Measurements from ENCODE around the gene VWA5B1. TPM values are rescaled to one million over a fixed set of nuclear protein-coding genes. Genes with fewer than 3 reads are reported as not detected.

The VWA5B1 gene
- total RNA-seq, 2 donors from 2014 or later: 0.51 TPM; not detected in 1

GRCh38 chr1:20403423-20404145 is 112.9 kb downstream of the VWA5B1 start:
- Histone ChIP-seq H3K4me3 (no peak overlapping the region), H3K27ac (no peak overlapping the region), H3K36me3 (no peaks in the 10 kb centered on the region), H3K4me1 (replicated peaks) (no peaks in the 10 kb centered on the region), H3K27me3 (replicated peaks; ENCODE audit: insufficient read depth) (peaks cover 10% of the 10 kb centered on the region), H3K9me3 (no peaks in the 10 kb centered on the region)
- intact Hi-C loops (cut with DNase I): no loop called here
- whole genome bisulfite sequencing: 84% methylated on average over 8 of the region's 8 CpGs
- DNase-seq (ENCODE audit: low spot score): no peak
- TF ChIP-seq POLR2A (IDR thresholded peaks at IDR 0.05) (no peak), CTCF (IDR thresholded peaks at IDR 0.05) (no peak), POLR2AphosphoS5 (IDR thresholded peaks at IDR 0.05) (no peak)

- no peaks in the 10 kb centered on the region for H3K36me3 ChIP-seq
- no peak for TF ChIP-seq POLR2A (IDR thresholded peaks at IDR 0.05)
- TF ChIP-seq POLR2AphosphoS5 (IDR thresholded peaks at IDR 0.05): no peak
- TF ChIP-seq CTCF (IDR thresholded peaks at IDR 0.05): no peak
- no peak overlapping the region for H3K4me3 ChIP-seq
- no peaks in the 10 kb centered on the region for H3K4me1 ChIP-seq (replicated peaks)
- H3K27me3 ChIP-seq (replicated peaks; ENCODE audit: insufficient read depth): peaks cover 10% of the 10 kb centered on the region
- H3K9me3 ChIP-seq: no peaks in the 10 kb centered on the region
- no peak overlapping the region for H3K27ac ChIP-seq
- WGBS: 45% methylated on average over 9 of the region's 9 CpGs
- no peak for DNase-seq (ENCODE audit: low spot score)
- intact Hi-C loops (cut with DNase I): no loop called here
These were observed 113.8 kb downstream of the VWA5B1 start for GRCh38 chr1:20404466-20404865.

Other genes with a start within 250 kb of the VWA5B1 start
- 10 to 100 TPM in 1 of 2 donors, 1 to 10 TPM in 1; 8.7 to 23.2 TPM for gene PLA2G5, start 220.7 kb upstream of the VWA5B1 start, total RNA-seq
- gene PLA2G2D, start 171.3 kb upstream of the VWA5B1 start, total RNA-seq: not detected
- under 1 TPM; 0.23 TPM for gene PLA2G2F, start 151.6 kb upstream of the VWA5B1 start, total RNA-seq
- gene UBXN10, start 104.8 kb upstream of the VWA5B1 start, total RNA-seq: 10 to 100 TPM in 1 of 2 donors, 1 to 10 TPM in 1; 1.6 to 10.6 TPM
- under 1 TPM in 1 of 2 donors, not detected in 1; 0.23 TPM for gene PLA2G2C, start 104.4 kb upstream of the VWA5B1 start, total RNA-seq
- gene CAMK2N1, start 195.3 kb downstream of the VWA5B1 start, total RNA-seq: 10 to 100 TPM; 12.7 to 17.4 TPM
- 10 to 100 TPM; 30.0 to 37.0 TPM for gene MUL1, start 217.3 kb downstream of the VWA5B1 start, total RNA-seq

All from prostate gland (tissue), 2 donors.